ENCODE data around the gene SPRN. TPM values are rescaled to one million over a fixed set of nuclear protein-coding genes. Genes with fewer than 3 reads are reported as not detected.

Gene SPRN
- total RNA-seq, 1 donor from 2014 or later: not detected

DNA sequence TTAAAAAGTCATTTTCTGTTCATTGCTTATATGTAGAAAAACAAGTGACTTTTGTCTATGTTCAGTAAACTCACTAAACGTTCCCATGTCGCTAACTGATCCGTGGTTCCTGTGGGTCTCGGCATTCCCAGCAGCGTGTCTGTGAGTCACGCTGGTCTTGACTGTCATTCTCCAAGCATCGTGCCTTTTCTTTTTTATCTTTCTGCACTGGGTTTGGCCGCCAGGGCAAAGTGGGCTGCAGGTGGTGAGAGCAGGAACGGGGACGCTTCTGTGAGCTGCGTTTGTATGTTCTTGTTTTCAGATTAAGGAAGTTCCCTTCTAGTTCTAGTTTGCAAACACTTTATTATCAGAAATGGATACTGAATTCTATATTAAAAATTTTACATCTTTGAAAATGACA lies 22.6 kb upstream of the SPRN start:
- Histone ChIP-seq H3K4me3 (ENCODE audit: low read depth, low read length) (no peak overlapping the region), H3K36me3 (ENCODE audit: control insufficient read depth, insufficient read depth, low read length) (no peaks in the 10 kb centered on the region), H3K27me3 (ENCODE audit: control insufficient read depth, insufficient read depth, low read length) (no peaks in the 10 kb centered on the region)
- DNase-seq (ENCODE audit: low read depth) (no peak), FAIRE-seq (no peak)
- TF ChIP-seq, protein P1, sequence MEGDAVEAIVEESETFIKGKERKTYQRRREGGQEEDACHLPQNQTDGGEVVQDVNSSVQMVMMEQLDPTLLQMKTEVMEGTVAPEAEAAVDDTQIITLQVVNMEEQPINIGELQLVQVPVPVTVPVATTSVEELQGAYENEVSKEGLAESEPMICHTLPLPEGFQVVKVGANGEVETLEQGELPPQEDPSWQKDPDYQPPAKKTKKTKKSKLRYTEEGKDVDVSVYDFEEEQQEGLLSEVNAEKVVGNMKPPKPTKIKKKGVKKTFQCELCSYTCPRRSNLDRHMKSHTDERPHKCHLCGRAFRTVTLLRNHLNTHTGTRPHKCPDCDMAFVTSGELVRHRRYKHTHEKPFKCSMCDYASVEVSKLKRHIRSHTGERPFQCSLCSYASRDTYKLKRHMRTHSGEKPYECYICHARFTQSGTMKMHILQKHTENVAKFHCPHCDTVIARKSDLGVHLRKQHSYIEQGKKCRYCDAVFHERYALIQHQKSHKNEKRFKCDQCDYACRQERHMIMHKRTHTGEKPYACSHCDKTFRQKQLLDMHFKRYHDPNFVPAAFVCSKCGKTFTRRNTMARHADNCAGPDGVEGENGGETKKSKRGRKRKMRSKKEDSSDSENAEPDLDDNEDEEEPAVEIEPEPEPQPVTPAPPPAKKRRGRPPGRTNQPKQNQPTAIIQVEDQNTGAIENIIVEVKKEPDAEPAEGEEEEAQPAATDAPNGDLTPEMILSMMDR (IDR thresholded peaks at IDR 0.05; ENCODE audit: insufficient read depth, low read length, severe bottlenecking): no peak

- Histone ChIP-seq H3K27me3 (ENCODE audit: control insufficient read depth, insufficient read depth, low read length) (no peaks in the 10 kb centered on the region), H3K36me3 (ENCODE audit: control insufficient read depth, insufficient read depth, low read length) (no peaks in the 10 kb centered on the region), H3K4me3 (ENCODE audit: low read depth, low read length) (no peak overlapping the region)
- no peak for FAIRE-seq
- no peak for DNase-seq (ENCODE audit: low read depth)
- TF ChIP-seq, protein P1 (IDR thresholded peaks at IDR 0.05; ENCODE audit: insufficient read depth, low read length, severe bottlenecking): no peak
Measured at GRCh38 chr10:133445751-133446708, 21.6 kb upstream of the SPRN start.

DNA sequence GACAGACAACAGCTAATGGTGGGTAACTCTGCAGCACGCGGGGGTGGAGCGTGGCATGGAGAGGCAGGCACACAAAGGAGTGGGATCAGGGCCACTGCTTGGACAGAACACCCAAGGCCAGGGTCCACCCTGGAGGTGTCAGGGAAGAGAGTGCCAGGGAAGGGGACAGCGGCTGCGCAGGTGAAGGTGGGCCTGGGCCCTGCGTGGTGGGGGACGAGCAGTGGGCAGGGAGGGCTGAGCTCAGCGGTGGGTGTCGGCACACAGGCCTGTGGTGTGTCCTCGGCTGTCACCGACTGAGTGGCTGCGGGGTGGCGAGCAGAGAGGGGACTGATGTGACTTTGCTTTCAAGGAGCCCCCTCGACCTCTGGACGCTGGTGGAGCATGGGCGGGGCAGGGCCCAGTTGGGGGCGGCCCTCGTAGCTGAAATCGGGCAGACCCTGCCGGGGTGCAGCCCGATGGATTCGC lies 20.9 kb upstream of the SPRN start:
- no peak for DNase-seq (ENCODE audit: low read depth)
- TF ChIP-seq, protein P1 (IDR thresholded peaks at IDR 0.05; ENCODE audit: insufficient read depth, low read length, severe bottlenecking): no peak

GRCh38 chr10:133444342-133445267 lies 20.2 kb upstream of the SPRN start:
- DNase-seq (ENCODE audit: low read depth) (no peak), FAIRE-seq (no peak)
- no peaks in the 10 kb centered on the region for H3K36me3 ChIP-seq (ENCODE audit: control insufficient read depth, insufficient read depth, low read length)

More for the DNA sequence above, 20.9 kb upstream of the SPRN start:
- Histone ChIP-seq H3K27me3 (ENCODE audit: control insufficient read depth, insufficient read depth, low read length) (no peaks in the 10 kb centered on the region), H3K36me3 (ENCODE audit: control insufficient read depth, insufficient read depth, low read length) (no peaks in the 10 kb centered on the region), H3K4me3 (ENCODE audit: low read depth, low read length) (no peak overlapping the region)
- FAIRE-seq: no peak

More at GRCh38 chr10:133444342-133445267, 20.2 kb upstream of the SPRN start:
- H3K4me3 ChIP-seq (ENCODE audit: low read depth, low read length): no peak overlapping the region
- TF ChIP-seq, protein P1 (IDR thresholded peaks at IDR 0.05; ENCODE audit: insufficient read depth, low read length, severe bottlenecking): no peak
- no peaks in the 10 kb centered on the region for H3K27me3 ChIP-seq (ENCODE audit: control insufficient read depth, insufficient read depth, low read length)
